IMR-90 (cell line): ENCODE data around the gene PLRG1. TPM values are rescaled to one million over a fixed set of nuclear protein-coding genes. Genes with fewer than 3 reads are reported as not detected.

Source experiments
- ATAC-seq: fragments of 200-7000 bp; cut with Tn5 transposase; 2 replicates; pipeline ENCODE4 v1.9.1; 2020; ENCODE audit warnings: low read depth, mild to moderate bottlenecking, moderate library complexity
- BruUV-seq: library from RNA; stranded (reverse); fragments of 400-500 nt; replicated peaks from 2 replicates; lab custom pipeline; 2021; lab: Mats Ljungman, UMichigan
- CTCF ChIA-PET: fragments of 300-600 bp; formaldehyde crosslinking; extraction: SDS; loops from one replicate; lab custom pipeline; 2021; ENCODE audit warnings: antibody characterized with exemption; lab: Yijun Ruan, JAX
- POLR2A ChIA-PET: fragments of 300-600 bp; sonication (Branson Sonifier 250); formaldehyde crosslinking; loops from one replicate; lab custom pipeline; 2022; ENCODE audit warnings: antibody characterized with exemption; ENCODE audit not compliant: unreplicated experiment; lab: Charles Lee
- DNase-seq: peaks from one replicate; pipeline ENCODE4 v3.0.0; 2013
- H2AFZ ChIP-seq: replicated peaks from 2 replicates; pipeline ENCODE3; 2013; ENCODE audit warnings: low read length, mild to moderate bottlenecking; ENCODE audit not compliant: poor library complexity
- H2AK5ac ChIP-seq: 2 replicates; pipeline ENCODE4 v1.6.1; 2013; ENCODE audit warnings: low read depth, low read length, inconsistent platforms
- H2AK9ac ChIP-seq: replicated peaks from 2 replicates; pipeline ENCODE3; 2013; ENCODE audit warnings: mild to moderate bottlenecking, low read depth, low read length, moderate library complexity; ENCODE audit not compliant: poor library complexity
- H2BK120ac ChIP-seq: 2 replicates; pipeline ENCODE4 v1.6.1; 2013; ENCODE audit warnings: low read depth, low read length, inconsistent platforms
- H2BK15ac ChIP-seq: 3 replicates; pipeline ENCODE4 v1.6.1; 2013; ENCODE audit warnings: low read depth, low read length, inconsistent platforms
- H2BK20ac ChIP-seq: 2 replicates; pipeline ENCODE4 v1.6.1; 2013; ENCODE audit warnings: low read depth, mild to moderate bottlenecking, inconsistent platforms, low read length, moderate library complexity
- H2BK5ac ChIP-seq: 2 replicates; pipeline ENCODE4 v1.6.1; 2013; ENCODE audit warnings: mild to moderate bottlenecking, low read depth, low read length, inconsistent platforms; ENCODE audit not compliant: poor library complexity, severe bottlenecking
- H3K14ac ChIP-seq: replicated peaks from 2 replicates; pipeline ENCODE4 v1.6.1; 2013; ENCODE audit warnings: low read depth, low read length, inconsistent platforms
- H3K18ac ChIP-seq: 2 replicates; pipeline ENCODE4 v1.6.1; 2013; ENCODE audit warnings: low read depth, low read length, control low read depth
- H3K23ac ChIP-seq: 2 replicates; pipeline ENCODE4 v1.6.1; 2013; ENCODE audit warnings: low read depth, low read length, inconsistent platforms
- H3K27ac ChIP-seq: 2 replicates; pipeline ENCODE4 v1.5.1; 2013; ENCODE audit warnings: mild to moderate bottlenecking, control low read depth, low read length; ENCODE audit not compliant: insufficient read depth
- H3K27me3 ChIP-seq: 2 replicates; pipeline ENCODE4 v1.6.1; 2013; ENCODE audit warnings: low read length; ENCODE audit not compliant: control insufficient read depth, insufficient read depth
- H3K36me3 ChIP-seq: 2 replicates; pipeline ENCODE4 v1.6.1; 2013; ENCODE audit warnings: low read length, mixed read lengths; ENCODE audit not compliant: control insufficient read depth, insufficient read depth
- H3K4ac ChIP-seq: 2 replicates; pipeline ENCODE4 v1.6.1; 2013; ENCODE audit warnings: low read depth, low read length, inconsistent platforms
- H3K4me1 ChIP-seq: 2 replicates; pipeline ENCODE4 v1.6.1; 2013; ENCODE audit warnings: low read length, mixed read lengths; ENCODE audit not compliant: control insufficient read depth, insufficient read depth
- H3K4me2 ChIP-seq: 2 replicates; pipeline ENCODE4 v1.6.1; 2013; ENCODE audit warnings: low read depth, mild to moderate bottlenecking, control low read depth, low read length, moderate library complexity
- H3K4me3 ChIP-seq: 2 replicates; pipeline ENCODE4 v1.5.1; 2013; ENCODE audit warnings: low read depth, mild to moderate bottlenecking, control low read depth, low read length, moderate library complexity; ENCODE audit not compliant: insufficient read depth
- H3K56ac ChIP-seq: 2 replicates; pipeline ENCODE4 v1.6.1; 2013; ENCODE audit warnings: low read length, inconsistent platforms; ENCODE audit not compliant: insufficient read depth; ENCODE audit errors: extremely low read depth
- H3K79me1 ChIP-seq, 2 experiments: 2 replicates each; pipeline ENCODE4 v1.6.1; 2013; ENCODE audit warnings: low read length in 2 of 2, inconsistent platforms in 1 of 2, low read depth in 1 of 2
- H3K9ac ChIP-seq: 2 replicates; pipeline ENCODE4 v1.6.1; 2013; ENCODE audit warnings: low read depth, low read length, control low read depth
- H3K9me1 ChIP-seq: 2 replicates; pipeline ENCODE4 v1.6.1; 2013; ENCODE audit warnings: low read length, inconsistent platforms; ENCODE audit not compliant: insufficient read depth
- H3K9me3 ChIP-seq: 2 replicates; pipeline ENCODE4 v1.6.1; 2013; ENCODE audit warnings: low read length; ENCODE audit not compliant: control insufficient read depth, insufficient read depth
- H4K20me1 ChIP-seq: 2 replicates; pipeline ENCODE4 v1.6.1; 2013; ENCODE audit warnings: low read length, inconsistent platforms; ENCODE audit not compliant: insufficient read depth
- H4K5ac ChIP-seq: 2 replicates; pipeline ENCODE4 v1.6.1; 2013; ENCODE audit warnings: mild to moderate bottlenecking, low read depth, low read length, control low read depth
- H4K8ac ChIP-seq, 2 experiments: 2 replicates each; pipeline ENCODE4 v1.6.1; 2013; ENCODE audit warnings: low read depth in 2 of 2, low read length in 2 of 2, control low read depth in 1 of 2, inconsistent platforms in 1 of 2
- H4K91ac ChIP-seq: 2 replicates; pipeline ENCODE4 v1.6.1; 2013; ENCODE audit warnings: low read depth, low read length, inconsistent platforms; ENCODE audit not compliant: insufficient read depth
- CEBPB ChIP-seq: IDR thresholded peaks from 2 replicates; pipeline ENCODE4 v1.6.1; 2012; ENCODE audit warnings: low read depth, low read length, improper control_type of control experiment
- ELK1 ChIP-seq: fragments of 150-350 bp; IDR thresholded peaks from 2 replicates; pipeline ENCODE4 v1.6.1; 2016; ENCODE audit warnings: low read depth, mild to moderate bottlenecking, low read length, moderate library complexity, borderline replicate concordance
- MAFK ChIP-seq: IDR thresholded peaks from 2 replicates; pipeline ENCODE4 v1.6.1; 2012; ENCODE audit warnings: low read depth, low read length, improper control_type of control experiment
- NFE2L2 ChIP-seq: fragments of 150-350 bp; IDR thresholded peaks from 2 replicates; pipeline ENCODE4 v1.6.1; 2016; ENCODE audit warnings: low read depth, mild to moderate bottlenecking, low read length
- RAD21 ChIP-seq: IDR thresholded peaks from 2 replicates; pipeline ENCODE4 v1.6.1; 2012; ENCODE audit warnings: low read length, improper control_type of control experiment
- RCOR1 ChIP-seq: IDR thresholded peaks from 2 replicates; pipeline ENCODE4 v1.6.1; 2012; ENCODE audit warnings: mild to moderate bottlenecking, low read length, improper control_type of control experiment; ENCODE audit not compliant: insufficient replicate concordance
- RFX5 ChIP-seq: IDR thresholded peaks from 2 replicates; pipeline ENCODE4 v1.8.0; 2012; ENCODE audit warnings: low read depth, mild to moderate bottlenecking, low read length, moderate library complexity
- SMC3 ChIP-seq: fragments of 150-350 bp; IDR thresholded peaks from 2 replicates; pipeline ENCODE4 v1.6.1; 2016; ENCODE audit warnings: low read depth, mild to moderate bottlenecking, antibody characterized with exemption, low read length, moderate library complexity
- WGBS, 2 experiments: methylation state at CpG; one replicate each; pipeline versions ENCODE4 v1.1.5 to v1.1.7; 2013; ENCODE audit warnings: missing lambda C conversion rate in 2 of 2; ENCODE audit not compliant: insufficient read length in 1 of 2; ENCODE audit errors: extremely low coverage in 2 of 2; 5-methylcytosine and 5-hydroxymethylcytosine counted together
- dilution Hi-C: fragments of 300-500 bp; cut with HindIII; formaldehyde crosslinking; loops from one replicate; pipeline ENCODE4 v1.14.3; 2018; ENCODE audit warnings: low sequenced_read_pairs; ENCODE audit not compliant: unreplicated experiment
- in situ Hi-C: fragments of 300-500 bp; cut with MboI; formaldehyde crosslinking; loops from 3 replicates; pipeline ENCODE4 v1.14.3; 2019; ENCODE audit warnings: low sequenced_read_pairs, inconsistent platforms, mixed read lengths
- intact Hi-C: fragments of 100-400 bp; cut with micrococcal nuclease; formaldehyde crosslinking; loops from 2 replicates; pipeline ENCODE4 v1.10.0; 2022
- polyA plus RNA-seq, 3 experiments: library from polyadenylated mRNA; depleted of rRNA; stranded (reverse); fragments of >200 nt; gene quantifications; 2 replicates each; pipeline ENCODE4 v1.2.3, GENCODE V29; 2012; ENCODE audit warnings: low replicate concordance in 1 of 3
- total RNA-seq: library from RNA; depleted of rRNA; stranded (reverse); fragments of >200 nt; gene quantifications from 2 replicates; pipeline ENCODE4 v1.2.3, GENCODE V29; 2012

Gene PLRG1
- total and polyA plus RNA-seq, 2 of the 4 experiments (the other 2 are of a cell fraction), result 76.1 to 200 TPM

- ATAC-seq (no peak), DNase-seq (no peak)
- no CpG with 5 or more reads among the region's 2 CpGs for WGBS, 2 experiments
- H3K79me1 ChIP-seq, result no peaks in the 10 kb centered on the region
- no peak for TF ChIP-seq ELK1
- TF ChIP-seq CEBPB, result no peak
- TF ChIP-seq RFX5, result no peak
- no peak for TF ChIP-seq RCOR1
- no peak for TF ChIP-seq MAFK
- TF ChIP-seq RAD21, result no peak
- no peak for TF ChIP-seq SMC3
- TF ChIP-seq NFE2L2, result no peak
- no peak overlapping the region for H2BK15ac ChIP-seq
- no peaks in the 10 kb centered on the region for H3K9me3 ChIP-seq
- no peak overlapping the region for H2BK5ac ChIP-seq
- H4K8ac ChIP-seq, result no peak overlapping the region
- no TSS peak for BruUV-seq
- H3K4ac ChIP-seq, result no peak overlapping the region
- H3K14ac ChIP-seq, result no peak overlapping the region
- POLR2A ChIA-PET, result no interaction called here
- in situ Hi-C loops (no loop called here), intact Hi-C loops (no loop called here), dilution Hi-C loops (no loop called here)
- H4K20me1 ChIP-seq, result no peaks in the 10 kb centered on the region
- no peaks in the 10 kb centered on the region for H3K27me3 ChIP-seq
- no peak overlapping the region for H3K4me2 ChIP-seq
- no peak overlapping the region for H4K91ac ChIP-seq
- H3K4me3 ChIP-seq, result no peak overlapping the region
- no peak overlapping the region for H3K18ac ChIP-seq
- no peak overlapping the region for H2AK9ac ChIP-seq
- no peak overlapping the region for H4K5ac ChIP-seq
- no peak overlapping the region for H2BK20ac ChIP-seq
- H3K27ac ChIP-seq, result no peak overlapping the region
- H3K23ac ChIP-seq, result no peak overlapping the region
- no peaks in the 10 kb centered on the region for H3K4me1 ChIP-seq
- CTCF ChIA-PET, result interaction anchor here (1.6 kb wide), 1 partner anchor 34 kb away, joined by 5 read pairs; no protein-coding TSS in a partner anchor
- no peak overlapping the region for H2AFZ ChIP-seq
- H3K9ac ChIP-seq, result no peak overlapping the region
- no peaks in the 10 kb centered on the region for H3K36me3 ChIP-seq
- no peak overlapping the region for H3K56ac ChIP-seq
- H2BK120ac ChIP-seq, result no peak overlapping the region
- no peak overlapping the region for H2AK5ac ChIP-seq
- H3K9me1 ChIP-seq, result no peaks in the 10 kb centered on the region
Observed at GRCh38 chr4:154593868-154594267, 43.7 kb upstream of the PLRG1 start.
